Skeletal muscle tissue (tissue), 4 donors: ENCODE measurements around the gene HEATR1. TPM values are rescaled to one million over a fixed set of nuclear protein-coding genes. Genes with fewer than 3 reads are reported as not detected.

ENCODE experiments used
- H3K27ac ChIP-seq: one replicate; pipeline ENCODE4 v1.7.0; 2013; ENCODE audit warnings: mild to moderate bottlenecking, low read depth, low read length, inconsistent platforms
- H3K27me3 ChIP-seq, 3 donors: one replicate each; pipeline ENCODE4 v1.7.0; 2013; ENCODE audit warnings: low read length in 3 of 3; ENCODE audit not compliant: control insufficient read depth in 3 of 3, insufficient read depth in 3 of 3
- H3K36me3 ChIP-seq, 3 donors: one replicate each; pipeline ENCODE4 v1.7.0; 2013; ENCODE audit warnings: low read length in 3 of 3; ENCODE audit not compliant: control insufficient read depth in 3 of 3, insufficient read depth in 3 of 3
- H3K4me1 ChIP-seq, 3 donors: one replicate each; pipeline ENCODE4 v1.7.0; 2013; ENCODE audit warnings: low read length in 3 of 3, mild to moderate bottlenecking in 3 of 3; ENCODE audit not compliant: control insufficient read depth in 3 of 3, insufficient read depth in 3 of 3
- H3K4me3 ChIP-seq, 3 donors: one replicate each; pipeline ENCODE4 v1.7.0; 2013; ENCODE audit warnings: low read length in 3 of 3
- H3K9ac ChIP-seq, 3 donors: one replicate each; pipeline ENCODE4 v1.7.0; 2013; ENCODE audit warnings: low read length in 3 of 3, mild to moderate bottlenecking in 3 of 3, moderate library complexity in 2 of 3, low read depth in 1 of 3
- H3K9me3 ChIP-seq, 3 donors: one replicate each; pipeline ENCODE4 v1.7.0; 2013; ENCODE audit warnings: low read length in 3 of 3; ENCODE audit not compliant: control insufficient read depth in 3 of 3
- total RNA-seq: library from RNA; depleted of rRNA; stranded (reverse); fragments of >200 nt; gene quantifications from one replicate; pipeline ENCODE4 v1.2.3, GENCODE V29; 2014
- donor health status: Osteomylitis.

HEATR1 gene
- total RNA-seq, 1 donor from 2014 or later: 34.4 TPM

- Histone ChIP-seq H3K9ac (no peak overlapping the region), H3K27ac (no peak overlapping the region), H3K27me3 (peaks cover 0 to 9% (median 0%) of the 10 kb centered on the region in 3 donors), H3K36me3 (no peaks in the 10 kb centered on the region), H3K4me1 (peaks cover 0 to 5% (median 0%) of the 10 kb centered on the region in 3 donors), H3K4me3 (no peak overlapping the region), H3K9me3 (no peaks in the 10 kb centered on the region)
Observed at GRCh38 chr1:236501093-236501492, 103.2 kb downstream of the HEATR1 start.

Other genes starting within 250 kb of the HEATR1 start
- under 0.01 TPM for gene EDARADD, start 210.2 kb downstream of the HEATR1 start, total RNA-seq
- 15.7 TPM for gene LGALS8, start 80.5 kb downstream of the HEATR1 start, total RNA-seq
- gene ACTN2, start 82.0 kb upstream of the HEATR1 start, total RNA-seq: 660 TPM
- 23.5 TPM for gene MTR, start 190.8 kb upstream of the HEATR1 start, total RNA-seq